SK-MEL-5 (cell line): ENCODE measurements around the gene AOPEP. TPM values are rescaled to one million over a fixed set of nuclear protein-coding genes. Genes with fewer than 3 reads are reported as not detected.
"Not testable (repeated sequence)": the region's sequence is repeated elsewhere in the genome, so short reads cannot be mapped to it uniquely, and the experiment has no call there.

ENCODE experiments used
- DNase-seq: peaks from one replicate; pipeline ENCODE4 v3.0.0-alpha.2; 2016; ENCODE audit warnings: low read depth, low spot score
- in situ Hi-C: cut with HindIII; loops from 2 replicates; pipeline ENCODE4 v1.10.0; 2016; ENCODE audit warnings: low sequenced_read_pairs, high pct_unique_total_duplicates, low pct_unique_long_range_greater_than_20kb
- total RNA-seq: library from RNA; depleted of rRNA; stranded (reverse); fragments of >200 nt; shearing (Covaris generic); gene quantifications from 2 replicates; pipeline ENCODE4 v1.2.3, GENCODE V29; 2014

The AOPEP gene
- total RNA-seq, 1 experiment from 2014 or later, result 20.8 TPM

DNA sequence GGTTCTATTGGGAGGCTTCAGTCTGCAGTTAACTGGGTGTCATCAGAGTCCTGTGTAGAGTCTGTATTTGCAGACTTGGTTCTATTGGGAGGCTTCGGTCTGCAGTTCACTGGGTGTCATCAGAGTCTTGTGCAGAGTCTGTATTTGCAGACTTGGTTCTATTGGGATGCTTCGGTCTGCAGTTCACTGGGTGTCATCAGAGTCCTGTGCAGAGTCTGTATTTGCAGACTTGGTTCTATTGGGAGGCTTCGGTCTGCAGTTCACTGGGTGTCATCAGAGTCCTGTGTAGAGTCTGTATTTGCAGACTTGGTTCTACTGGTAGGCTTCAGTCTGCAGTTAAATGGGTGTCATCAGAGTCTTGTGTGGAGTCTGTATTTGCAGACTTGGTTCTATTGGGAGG is 239.5 kb downstream of the AOPEP start:
- in situ Hi-C loops, DNase-seq: not testable (repeated sequence)

DNA sequence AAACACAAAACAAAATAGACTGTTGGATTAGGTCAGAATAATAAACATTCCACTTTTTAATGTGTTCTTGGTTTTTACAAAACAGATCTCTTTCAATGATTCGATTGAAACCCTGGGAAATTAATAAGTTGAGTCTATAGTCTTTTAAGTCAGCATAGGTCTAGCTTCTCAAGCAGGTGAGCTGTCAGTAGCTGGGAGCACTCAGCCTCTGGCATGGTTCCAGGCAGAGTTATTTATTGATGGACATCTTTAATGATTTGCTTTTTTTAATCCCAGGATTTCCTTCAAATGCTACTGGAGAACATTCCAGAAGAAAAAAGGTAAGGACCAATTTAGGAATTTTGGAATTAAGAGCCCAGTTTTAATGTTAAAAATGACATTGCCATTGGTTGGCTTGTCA is 241.0 kb downstream of the AOPEP start:
- in situ Hi-C loops, result no loop called here
- no peak for DNase-seq

DNA sequence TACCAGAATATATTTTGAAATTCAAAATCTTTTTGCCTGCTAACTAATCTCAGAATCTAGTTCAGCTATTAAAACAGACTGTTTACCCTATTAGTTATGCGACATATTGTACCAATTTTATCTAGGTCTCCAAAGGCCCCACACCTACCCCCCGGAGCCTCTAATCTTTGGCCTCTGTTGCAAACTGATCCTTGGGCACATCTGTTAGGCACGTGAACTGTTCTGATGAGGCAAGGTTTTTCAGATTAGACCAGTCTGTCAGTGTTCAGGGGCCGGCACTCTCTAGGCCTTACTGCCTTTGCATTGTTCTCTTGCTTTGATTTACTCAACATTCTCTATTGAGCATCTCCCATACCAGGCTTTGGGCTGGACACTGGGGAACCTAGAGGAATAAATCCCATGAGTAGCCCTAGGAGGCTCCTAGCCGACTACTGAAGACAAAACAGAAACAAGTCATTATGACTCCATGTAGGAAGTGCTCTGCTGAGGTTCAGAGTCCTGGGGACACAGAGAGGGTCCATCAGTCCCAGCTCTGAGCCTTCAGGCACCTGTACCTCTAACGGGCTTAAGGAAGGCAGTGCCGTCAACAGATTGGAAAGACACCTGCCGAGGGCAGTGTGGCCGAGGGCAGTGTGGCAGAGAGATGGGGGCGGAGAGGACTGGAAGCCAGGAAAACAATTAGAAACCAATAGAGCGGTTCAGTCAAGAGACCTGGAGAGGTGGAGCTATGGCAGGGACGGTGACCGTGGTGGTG is 245.1 kb downstream of the AOPEP start:
- in situ Hi-C loops, result no loop called here
- DNase-seq, result no peak

DNA sequence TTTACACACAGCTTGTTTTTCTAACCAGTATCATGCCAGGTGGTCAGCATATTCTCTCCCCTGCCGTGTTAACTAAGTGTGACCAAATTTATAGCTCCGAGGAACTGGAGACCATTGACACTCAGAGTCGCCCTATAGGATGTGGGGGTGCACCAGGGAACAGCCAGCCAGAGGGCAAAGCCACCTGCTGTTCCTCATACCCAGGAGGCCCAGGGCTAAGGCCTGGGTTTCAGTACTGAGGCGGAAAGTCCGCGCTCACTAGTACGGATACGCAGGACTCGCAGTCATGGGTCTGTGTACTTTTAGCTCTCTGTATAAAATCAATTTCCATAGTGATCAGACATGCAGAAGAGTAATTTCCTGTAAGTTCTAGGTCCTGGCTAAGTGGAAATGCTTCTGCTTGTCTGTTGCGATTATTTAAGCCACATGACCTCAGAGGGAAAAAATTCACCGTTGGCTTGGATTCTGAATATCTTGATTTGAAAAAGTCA is 247.0 kb downstream of the AOPEP start:
- in situ Hi-C loops, result no loop called here
- no peak for DNase-seq

DNA sequence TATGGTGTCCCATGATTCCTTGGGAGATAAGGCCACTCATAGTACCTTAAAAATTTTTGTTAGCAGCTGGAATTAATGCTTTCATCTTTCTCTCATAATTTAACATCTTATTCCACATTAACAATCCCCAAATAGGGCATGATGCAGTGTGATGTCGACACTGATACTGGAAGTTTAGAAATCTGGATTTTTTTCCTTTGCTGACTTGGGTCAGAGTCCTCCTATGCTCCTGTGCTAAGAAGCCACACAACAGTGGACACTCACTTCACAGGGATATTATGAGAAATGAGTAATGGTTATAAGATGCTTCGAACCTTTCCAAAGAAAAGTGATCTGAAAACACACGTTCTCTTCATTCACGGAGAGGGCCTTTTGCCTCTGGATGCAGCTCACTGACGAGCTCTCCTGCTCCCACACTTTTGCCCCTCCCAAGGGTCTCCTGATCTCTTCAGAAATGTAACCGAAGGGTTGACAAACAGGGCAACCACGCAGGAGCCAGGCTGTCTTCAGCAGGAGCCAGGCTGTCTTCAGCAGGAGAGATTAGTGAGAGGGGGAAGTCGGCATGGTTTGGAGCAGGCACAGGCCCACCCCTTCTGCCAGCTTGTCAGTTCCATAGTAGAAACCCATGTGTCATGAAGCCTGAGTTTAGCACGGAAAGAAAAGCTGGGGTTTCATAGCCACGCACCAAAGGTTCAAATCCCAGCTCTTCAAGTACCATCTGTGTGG is 247.8 kb downstream of the AOPEP start:
- in situ Hi-C loops, result no loop called here
- DNase-seq, result no peak

DNA sequence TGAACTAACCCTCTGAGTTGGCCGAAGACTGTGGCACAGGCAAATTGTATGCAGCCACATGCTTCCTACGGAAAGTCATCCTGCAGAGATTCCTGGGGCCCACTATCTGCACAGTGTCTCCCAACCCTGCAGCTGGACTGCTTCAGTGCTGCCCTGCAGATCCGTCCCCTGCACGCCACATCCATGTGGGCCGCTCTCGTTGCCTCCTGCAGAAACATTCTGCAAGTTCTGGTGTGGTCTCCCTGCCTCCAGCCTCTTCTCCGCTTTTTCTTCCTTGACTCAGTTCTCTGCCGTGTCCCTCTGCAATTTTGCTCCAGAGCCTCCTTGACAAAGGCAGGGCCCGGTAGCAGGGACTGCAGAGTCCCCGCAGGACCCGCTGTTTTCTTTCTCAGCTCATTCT is 249.0 kb downstream of the AOPEP start:
- no peak for DNase-seq
- in situ Hi-C loops, result no loop called here

DNA sequence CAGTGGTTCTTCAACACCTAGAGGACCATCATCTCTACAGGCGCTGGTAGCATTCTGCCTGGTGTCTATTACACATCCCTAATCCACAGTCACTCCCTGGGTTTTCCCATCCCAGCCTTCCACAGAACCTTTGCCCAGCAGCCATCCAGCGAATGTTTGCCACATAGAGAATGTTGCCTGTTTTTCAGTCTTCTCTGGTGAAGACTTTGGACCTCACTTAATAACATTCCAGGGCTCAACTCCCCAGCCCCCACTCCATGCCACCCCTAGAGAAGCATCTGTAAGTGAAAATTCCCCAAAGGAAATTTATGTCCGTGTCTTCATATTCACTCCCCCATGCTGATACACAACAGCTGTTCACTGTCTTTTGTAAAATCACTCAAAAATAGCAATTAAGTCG is 249.6 kb downstream of the AOPEP start:
- in situ Hi-C loops, result no loop called here
- no peak for DNase-seq

DNA sequence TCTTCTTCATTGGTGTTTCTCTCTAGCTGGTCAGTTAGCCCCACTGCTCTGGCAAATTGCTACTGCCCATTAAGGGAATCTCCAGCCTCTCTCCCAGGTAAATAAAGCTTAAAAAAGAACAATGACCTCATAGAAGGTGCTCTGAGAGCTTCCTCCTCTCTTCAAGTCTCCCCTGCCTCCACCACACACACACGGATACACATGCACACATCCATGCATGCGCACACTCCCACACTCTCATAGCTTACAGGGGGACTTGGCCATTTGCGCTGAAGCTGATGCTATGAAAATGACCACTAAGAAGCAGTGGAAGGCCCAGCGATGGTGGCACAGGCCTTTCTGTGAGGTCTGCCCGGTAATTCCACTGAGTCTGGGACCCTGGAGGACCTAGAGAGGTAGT is 250.9 kb downstream of the AOPEP start:
- DNase-seq, result no peak
- in situ Hi-C loops, result no loop called here

DNA sequence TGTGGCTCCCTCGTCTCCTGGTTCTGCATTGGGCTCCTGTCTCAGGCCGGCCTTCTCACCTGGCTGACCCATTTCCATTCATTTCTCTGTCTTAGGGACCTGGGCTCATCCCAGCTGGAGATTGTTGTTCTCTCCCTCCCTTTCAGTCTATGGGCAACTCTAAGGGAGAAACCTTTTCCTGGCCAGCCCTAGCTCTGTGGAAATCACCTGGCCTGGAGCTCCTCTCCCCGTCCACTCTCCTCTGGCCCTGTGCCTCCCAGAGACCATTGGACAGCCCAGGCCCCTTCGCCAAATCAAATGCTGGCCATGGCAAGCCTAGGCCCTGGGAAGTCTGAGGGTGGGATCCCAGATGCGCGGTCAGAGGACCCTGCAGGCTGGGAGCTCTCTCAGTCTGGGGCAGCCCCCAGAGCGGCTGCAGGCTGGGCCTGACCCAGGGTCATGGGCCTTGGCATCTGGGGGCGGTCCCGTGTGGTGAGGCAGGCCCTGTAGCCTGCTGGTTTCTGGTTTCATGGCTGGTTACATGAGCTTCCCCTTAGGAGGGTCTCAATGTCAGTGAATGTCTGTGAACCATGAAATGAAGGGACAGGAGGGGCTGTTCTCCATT is 253.5 kb downstream of the AOPEP start:
- in situ Hi-C loops, result no loop called here
- DNase-seq, result no peak

DNA sequence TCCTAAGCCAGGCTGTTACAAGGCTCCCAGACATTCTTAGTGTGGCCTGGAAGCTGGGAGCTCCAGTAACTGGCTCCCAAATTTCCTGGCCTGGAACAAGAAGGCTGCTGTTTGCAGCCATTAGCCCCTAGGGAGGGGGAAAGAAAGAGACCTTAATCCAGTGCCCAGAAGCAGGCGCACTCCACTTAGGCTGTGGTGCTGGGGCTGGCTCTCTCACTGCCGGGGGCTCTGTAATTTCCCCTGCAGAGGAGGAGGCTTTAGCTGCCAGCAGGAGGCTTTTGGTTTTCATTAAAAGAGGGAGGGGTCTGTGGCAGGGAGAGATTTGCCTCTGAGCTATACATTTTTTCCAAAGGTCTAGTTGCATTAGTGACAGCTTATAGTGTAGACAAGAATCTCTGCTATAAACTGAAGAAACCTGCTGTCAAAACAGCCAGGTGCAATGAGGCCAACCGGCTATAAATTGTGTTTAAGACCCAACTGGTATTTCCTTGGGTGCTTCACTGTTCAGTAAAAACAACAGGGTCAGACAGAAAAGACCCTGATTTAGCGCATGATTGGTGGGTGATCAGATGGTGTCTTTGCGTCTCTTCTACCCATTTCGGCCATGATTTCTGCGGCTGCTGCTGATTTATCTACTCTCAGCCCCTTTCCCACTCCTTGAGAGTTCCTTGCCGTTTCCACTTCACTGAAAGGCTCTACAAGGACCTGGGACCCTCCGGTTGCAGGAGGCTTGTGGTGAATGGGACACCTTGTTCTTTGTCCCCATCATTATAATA is 254.6 kb downstream of the AOPEP start:
- in situ Hi-C loops, result no loop called here
- peak; percentile 66 for DNase-seq

DNA sequence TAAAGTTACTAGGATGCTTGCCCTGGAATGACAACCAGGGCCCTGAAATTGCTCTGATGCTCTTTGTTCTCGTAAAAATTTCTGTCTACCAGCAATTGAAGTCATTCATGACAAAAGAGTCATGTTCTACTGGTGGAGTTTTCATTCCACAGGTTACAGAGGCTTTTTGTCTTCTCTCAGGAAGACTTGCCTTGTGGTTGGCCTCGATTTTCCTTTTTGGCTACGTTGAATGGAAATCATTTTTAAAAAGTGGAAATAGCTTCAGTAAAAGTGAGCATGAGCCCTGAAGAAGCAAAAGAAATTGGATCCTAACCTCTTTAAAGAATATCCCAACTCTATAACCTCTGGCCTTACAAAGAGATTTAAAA is 255.2 kb downstream of the AOPEP start:
- in situ Hi-C loops, result no loop called here
- peak; percentile 82 for DNase-seq

DNA sequence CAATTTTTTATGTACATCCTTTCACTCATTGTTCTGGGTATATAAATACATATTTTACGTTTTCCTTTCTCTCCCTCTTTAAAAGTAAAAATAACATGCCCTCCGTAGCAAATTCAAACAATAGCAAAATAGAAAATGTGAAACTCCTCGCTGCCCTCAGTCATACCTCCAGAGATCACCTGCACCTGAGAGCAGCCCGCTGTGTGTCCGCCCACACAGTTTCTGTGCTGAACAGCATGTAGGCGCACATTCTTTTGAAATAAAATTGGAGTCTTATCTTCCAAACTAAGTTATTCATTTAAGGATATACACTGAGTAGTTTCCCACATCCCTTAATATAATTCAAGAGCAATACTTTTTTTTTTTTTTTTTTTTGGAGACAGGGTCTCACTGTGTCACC is 255.7 kb downstream of the AOPEP start:
- in situ Hi-C loops, result no loop called here
- DNase-seq, result no peak

DNA sequence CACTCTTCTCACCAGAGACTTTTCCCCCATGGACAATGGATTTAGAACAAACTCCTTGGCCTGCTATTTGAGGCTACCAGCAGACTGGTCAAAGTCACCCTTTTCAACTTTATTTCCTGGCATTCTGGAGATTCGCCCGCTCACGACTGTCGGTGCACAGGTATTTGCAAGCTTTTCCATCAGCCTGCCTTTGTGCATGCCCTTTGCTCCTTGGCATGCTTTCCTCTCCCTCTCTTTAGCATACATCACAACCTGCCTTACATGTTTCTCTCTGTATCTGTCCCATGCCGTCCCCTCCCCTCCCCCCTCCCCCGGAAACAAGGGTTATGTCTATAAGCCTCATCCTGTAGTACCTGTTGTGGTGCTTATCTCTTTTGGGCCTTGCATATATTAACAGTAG is 257.1 kb downstream of the AOPEP start:
- no peak for DNase-seq
- in situ Hi-C loops, result no loop called here

DNA sequence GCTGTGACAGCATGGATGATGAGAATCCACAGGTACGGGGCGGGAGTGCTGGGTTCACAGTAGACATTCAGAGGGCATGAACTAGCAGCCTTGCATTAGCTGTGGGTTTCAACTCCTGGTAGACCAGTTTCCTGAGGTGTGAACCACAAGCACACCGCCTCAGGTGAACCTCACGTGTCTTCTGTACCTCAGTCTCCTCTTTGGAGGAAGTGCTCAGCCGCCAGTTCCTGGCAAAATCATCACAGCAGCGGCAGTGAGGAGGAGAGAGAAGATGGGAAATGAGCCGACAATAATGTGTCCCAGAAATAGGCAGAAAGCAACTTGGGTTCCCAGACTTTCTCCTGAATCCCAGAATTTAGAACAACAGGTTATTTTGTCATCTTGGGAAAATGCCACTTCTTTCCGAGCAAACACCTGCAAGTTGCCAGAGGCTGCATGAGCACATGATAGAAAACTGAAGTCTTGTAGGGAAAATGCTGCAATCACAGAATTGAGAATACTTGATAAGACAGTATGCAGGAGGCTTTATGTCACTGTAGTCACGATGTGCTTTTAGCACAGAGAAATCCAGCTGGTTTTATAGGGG is 258.5 kb downstream of the AOPEP start:
- in situ Hi-C loops, result no loop called here
- DNase-seq, result no peak

DNA sequence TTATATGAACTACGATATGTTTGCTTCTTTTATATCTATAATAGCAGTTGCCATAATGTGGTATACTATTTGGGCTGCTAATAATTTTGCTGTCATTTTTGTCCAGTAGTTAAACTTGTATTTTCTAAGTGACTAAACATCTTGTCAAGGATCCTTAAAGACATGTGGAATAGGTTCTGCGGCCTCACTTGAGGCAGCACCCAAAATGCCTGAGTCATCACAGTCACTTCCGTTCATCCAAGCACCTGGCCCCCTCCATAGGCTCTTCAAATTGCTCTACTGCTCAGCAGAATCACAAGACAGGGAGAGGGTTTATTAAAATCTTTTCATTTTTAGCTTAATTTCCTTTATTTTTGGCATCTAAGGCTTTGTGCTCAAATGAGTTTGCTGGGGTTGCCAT is 259.1 kb downstream of the AOPEP start:
- no peak for DNase-seq
- in situ Hi-C loops, result no loop called here

DNA sequence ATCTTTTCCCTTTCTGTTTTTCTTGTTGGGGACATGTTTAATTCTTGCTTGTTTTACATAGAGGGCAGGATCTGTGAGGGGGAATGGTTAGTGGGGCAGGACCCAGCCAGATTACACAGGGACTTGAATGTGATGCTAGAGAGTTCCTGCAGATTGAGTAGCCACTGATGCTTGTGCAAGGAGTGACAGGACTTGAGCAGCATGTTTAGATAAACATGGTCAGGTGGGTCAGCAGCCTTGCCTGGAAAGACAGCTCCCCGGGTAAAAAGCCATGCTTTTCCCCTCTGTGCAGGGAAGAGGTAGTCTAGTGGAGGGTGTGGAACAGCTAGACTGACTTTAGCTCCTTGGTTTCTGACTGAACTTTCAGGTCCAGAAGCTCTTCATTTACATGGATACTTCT is 261.2 kb downstream of the AOPEP start:
- in situ Hi-C loops, result no loop called here
- no peak for DNase-seq

DNA sequence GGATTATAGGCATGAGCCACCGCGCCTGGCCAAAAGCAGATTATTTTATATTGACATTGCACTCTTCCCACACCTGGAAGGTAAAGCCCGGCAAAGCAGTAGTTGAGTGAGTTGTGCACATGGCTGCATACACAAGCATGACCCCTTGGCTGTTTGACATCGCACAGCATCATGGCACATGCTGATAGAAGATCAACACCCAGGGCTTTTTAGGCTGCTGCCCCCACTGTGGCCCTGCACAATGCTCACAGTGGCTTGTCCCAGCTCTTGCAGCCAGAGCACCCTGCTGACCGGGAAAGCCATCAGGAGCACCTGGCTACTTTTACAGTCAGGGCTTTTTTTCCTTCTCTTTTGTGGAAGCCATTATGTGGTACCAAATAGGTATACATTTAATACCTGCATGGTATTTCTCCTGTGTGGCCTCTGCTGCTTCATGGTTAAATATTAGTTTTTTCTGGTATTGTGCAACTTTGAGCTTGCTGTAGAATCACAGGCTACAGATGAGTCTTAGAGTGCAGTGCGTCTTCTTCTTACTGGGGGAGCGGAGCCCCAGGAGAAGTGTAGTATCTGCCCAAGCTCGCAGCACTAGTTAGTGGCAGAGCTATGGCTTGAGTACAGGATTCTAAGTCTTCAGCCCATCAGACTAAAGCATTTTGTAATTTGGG is 264.5 kb downstream of the AOPEP start:
- DNase-seq, result no peak
- in situ Hi-C loops, result no loop called here
